Esophagus squamous epithelium (tissue), 4 donors: Measurements from ENCODE around the gene CASP6.

Source experiments
- CTCF ChIP-seq, 6 experiments: fragments of 450-650 bp in 4 of 6; fragments of 200-600 bp in 2 of 6; sonication (generic) in 2 of 6; IDR thresholded peaks; one replicate each; pipeline ENCODE4 v1.5.1; 2016 to 2019; ENCODE audit warnings: antibody characterized with exemption in 6 of 6, mild to moderate bottlenecking in 4 of 6, moderate library complexity in 4 of 6
- POLR2A ChIP-seq, 4 donors: fragments of 450-650 bp; IDR thresholded peaks; one replicate each; pipeline ENCODE4 v1.6.1; 2017; ENCODE audit warnings: antibody characterized with exemption in 4 of 4, mild to moderate bottlenecking in 4 of 4, moderate library complexity in 3 of 4

GRCh38 chr4:109676886-109677285 is 26.4 kb downstream of the CASP6 start:
- TF ChIP-seq CTCF (IDR thresholded peaks at IDR 0.05) (peak in 1 of 6 experiments; percentile 15), POLR2A (IDR thresholded peaks at IDR 0.05) (no peak)
